GM12878 (cell line): ENCODE data around the gene ACTG1. TPM values are rescaled to one million over a fixed set of nuclear protein-coding genes. Genes with fewer than 3 reads are reported as not detected.
A peak's percentile ranks its signal among the peaks of the same experiment; 100 is the strongest.

Experiments used
- CBX3 ChIP-seq: fragments of 200-600 bp; sonication (generic); IDR thresholded peaks from 2 replicates; pipeline ENCODE4 v1.6.1; 2016; ENCODE audit warnings: low read depth, borderline replicate concordance
- CBX5 ChIP-seq: sonication (generic); IDR thresholded peaks from 2 replicates; pipeline ENCODE4 v1.6.1; 2016; ENCODE audit warnings: low read depth, moderate library complexity, mild to moderate bottlenecking, inconsistent platforms
- CHD4 ChIP-seq: fragments of 200-600 bp; sonication (generic); IDR thresholded peaks from 2 replicates; pipeline ENCODE4 v1.6.1; 2016; ENCODE audit warnings: mild to moderate bottlenecking
- EZH2 ChIP-seq: IDR thresholded peaks from 2 replicates; pipeline ENCODE4 v1.6.1; 2012; ENCODE audit warnings: low read depth, mild to moderate bottlenecking, control low read depth, inconsistent platforms, low read length, borderline replicate concordance; ENCODE audit not compliant: control insufficient read depth
- HCFC1 ChIP-seq: fragments of 150-350 bp; IDR thresholded peaks from 2 replicates; pipeline ENCODE4 v1.6.1; 2014; ENCODE audit warnings: low read length
- IKZF1 ChIP-seq: fragments of 450-650 bp; conservative IDR thresholded peaks from 2 replicates; pipeline ENCODE4 v1.6.1; 2017; ENCODE audit warnings: antibody characterized with exemption, mild to moderate bottlenecking
- IRF3 ChIP-seq: fragments of 450-650 bp; IDR thresholded peaks from 2 replicates; pipeline ENCODE4 v1.6.1; 2014; ENCODE audit warnings: mild to moderate bottlenecking
- MTA2 ChIP-seq: fragments of 450-650 bp; IDR thresholded peaks from 2 replicates; pipeline ENCODE4 v1.6.1; 2016; ENCODE audit warnings: low read depth, mild to moderate bottlenecking, moderate library complexity
- PAX5 ChIP-seq: IDR thresholded peaks from 2 replicates; pipeline ENCODE4 v1.6.1; 2011; ENCODE audit warnings: low read depth, low read length, borderline replicate concordance
- PKNOX1 ChIP-seq: fragments of 450-650 bp; IDR thresholded peaks from 2 replicates; pipeline ENCODE4 v1.6.1; 2016; ENCODE audit warnings: mild to moderate bottlenecking
- TCF12 ChIP-seq: IDR thresholded peaks from 2 replicates; pipeline ENCODE4 v1.6.1; 2011; ENCODE audit warnings: low read depth, mild to moderate bottlenecking, low read length
- TCF3 ChIP-seq: IDR thresholded peaks from 2 replicates; pipeline ENCODE4 v1.6.1; 2012; ENCODE audit warnings: low read depth, mild to moderate bottlenecking, low read length, borderline replicate concordance; ENCODE audit not compliant: insufficient read depth
- TCF7 ChIP-seq: IDR thresholded peaks from 2 replicates; pipeline ENCODE4 v1.6.1; 2014; ENCODE audit warnings: antibody characterized with exemption, borderline replicate concordance
- WRNIP1 ChIP-seq: IDR thresholded peaks from 2 replicates; pipeline ENCODE4 v1.6.1; 2011; ENCODE audit warnings: low read depth, low read length, improper control_type of control experiment, borderline replicate concordance
- YY1 ChIP-seq: IDR thresholded peaks from 2 replicates; pipeline ENCODE4 v1.6.1; 2011; ENCODE audit warnings: low read depth, mild to moderate bottlenecking, low read length
- ZSCAN29 ChIP-seq: fragments of 450-650 bp; IDR thresholded peaks from 2 replicates; pipeline ENCODE4 v1.6.1; 2017; ENCODE audit warnings: mild to moderate bottlenecking, moderate library complexity
- ZZZ3 ChIP-seq: IDR thresholded peaks from 2 replicates; pipeline ENCODE4 v1.6.1; 2011; ENCODE audit warnings: low read depth; ENCODE audit not compliant: control insufficient read depth, insufficient read length
- polyA plus RNA-seq, 11 experiments: library from polyadenylated mRNA; depleted of rRNA in 4 of 11; unstranded in 6 of 11; stranded (reverse) in 5 of 11; fragments of >200 nt; fragmentation: Nextera tagmentation in 4 of 11; fragmentation: Illumina TruSeq in 1 of 11; extraction: Ambion mirVana in 4 of 11; extraction: Trizol in 1 of 11; gene quantifications; 1 replicate in 1 of 11; 2 replicates in 10 of 11; pipeline versions ENCODE4 v1.2.1 to v1.2.3, GENCODE V29; 2011 to 2016; ENCODE audit warnings: inconsistent platforms in 2 of 11, missing spikeins in 2 of 11, low read depth in 1 of 11
- total RNA-seq, 4 experiments: library from RNA; depleted of rRNA in 3 of 4; stranded (reverse); fragments of >200 nt in 3 of 4; fragmentation: Illumina TruSeq in 1 of 4; extraction: Trizol in 1 of 4; gene quantifications; 2 replicates each; pipeline versions ENCODE4 v1.2.1 to v1.2.3, GENCODE V29; 2013 to 2021
- TF ChIP-seq, protein P1 (sequence below): fragments of 450-650 bp; IDR thresholded peaks from 2 replicates; pipeline ENCODE4 v1.6.1; 2017; ENCODE audit warnings: borderline replicate concordance
- TF ChIP-seq, protein P2 (sequence below), 3 experiments: IDR thresholded peaks in 2 of 3; conservative IDR thresholded peaks in 1 of 3; 2 replicates each; pipeline ENCODE4 v1.5.1; 2011; ENCODE audit warnings: low read depth in 3 of 3, low read length in 3 of 3, mild to moderate bottlenecking in 3 of 3, control low read depth in 2 of 3, moderate library complexity in 2 of 3, inconsistent platforms in 1 of 3, mixed read lengths in 1 of 3; ENCODE audit not compliant: control insufficient read depth in 2 of 3, insufficient read depth in 1 of 3; ENCODE audit errors: extremely low read depth in 1 of 3
- TF ChIP-seq, protein P3 (sequence below): fragments of 450-650 bp; IDR thresholded peaks from 2 replicates; pipeline ENCODE4 v1.6.1; 2017; ENCODE audit warnings: mild to moderate bottlenecking
- TF ChIP-seq, protein P4 (sequence below): fragments of 450-650 bp; IDR thresholded peaks from 2 replicates; pipeline ENCODE4 v1.6.1; 2016; ENCODE audit warnings: mild to moderate bottlenecking

The ACTG1 gene
- total and polyA plus RNA-seq, 10 of the 15 experiments (the other 5 are each of a cell fraction or from before 2014, with no cell fraction given) = 810 to 6,105 (median 3,650) TPM

- TF ChIP-seq PAX5 (0 out of 2 replicates have a peak, but pooled peaks have one; percentile 31), YY1 (peak; percentile 89), MTA2 (no peak), WRNIP1 (no peak), EZH2 (no peak), IKZF1 (peak; percentile 64; the same call in 1 of the 2 replicates), PKNOX1 (no peak), TCF7 (no peak), TCF12 (peak; percentile 53; the same call in 1 of the 2 replicates), CBX5 (no peak), CBX3 (no peak), HCFC1 (no peak; the same call in 1 of the 2 replicates), IRF3 (no peak), ZSCAN29 (no peak), ZZZ3 (no peak), TCF3 (0 out of 2 replicates have a peak, but pooled peaks have one; percentile 16), CHD4 (no peak)
- TF ChIP-seq, protein P1, sequence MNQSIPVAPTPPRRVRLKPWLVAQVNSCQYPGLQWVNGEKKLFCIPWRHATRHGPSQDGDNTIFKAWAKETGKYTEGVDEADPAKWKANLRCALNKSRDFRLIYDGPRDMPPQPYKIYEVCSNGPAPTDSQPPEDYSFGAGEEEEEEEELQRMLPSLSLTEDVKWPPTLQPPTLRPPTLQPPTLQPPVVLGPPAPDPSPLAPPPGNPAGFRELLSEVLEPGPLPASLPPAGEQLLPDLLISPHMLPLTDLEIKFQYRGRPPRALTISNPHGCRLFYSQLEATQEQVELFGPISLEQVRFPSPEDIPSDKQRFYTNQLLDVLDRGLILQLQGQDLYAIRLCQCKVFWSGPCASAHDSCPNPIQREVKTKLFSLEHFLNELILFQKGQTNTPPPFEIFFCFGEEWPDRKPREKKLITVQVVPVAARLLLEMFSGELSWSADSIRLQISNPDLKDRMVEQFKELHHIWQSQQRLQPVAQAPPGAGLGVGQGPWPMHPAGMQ = no peak
- TF ChIP-seq, protein P2, sequence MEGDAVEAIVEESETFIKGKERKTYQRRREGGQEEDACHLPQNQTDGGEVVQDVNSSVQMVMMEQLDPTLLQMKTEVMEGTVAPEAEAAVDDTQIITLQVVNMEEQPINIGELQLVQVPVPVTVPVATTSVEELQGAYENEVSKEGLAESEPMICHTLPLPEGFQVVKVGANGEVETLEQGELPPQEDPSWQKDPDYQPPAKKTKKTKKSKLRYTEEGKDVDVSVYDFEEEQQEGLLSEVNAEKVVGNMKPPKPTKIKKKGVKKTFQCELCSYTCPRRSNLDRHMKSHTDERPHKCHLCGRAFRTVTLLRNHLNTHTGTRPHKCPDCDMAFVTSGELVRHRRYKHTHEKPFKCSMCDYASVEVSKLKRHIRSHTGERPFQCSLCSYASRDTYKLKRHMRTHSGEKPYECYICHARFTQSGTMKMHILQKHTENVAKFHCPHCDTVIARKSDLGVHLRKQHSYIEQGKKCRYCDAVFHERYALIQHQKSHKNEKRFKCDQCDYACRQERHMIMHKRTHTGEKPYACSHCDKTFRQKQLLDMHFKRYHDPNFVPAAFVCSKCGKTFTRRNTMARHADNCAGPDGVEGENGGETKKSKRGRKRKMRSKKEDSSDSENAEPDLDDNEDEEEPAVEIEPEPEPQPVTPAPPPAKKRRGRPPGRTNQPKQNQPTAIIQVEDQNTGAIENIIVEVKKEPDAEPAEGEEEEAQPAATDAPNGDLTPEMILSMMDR (IDR thresholded peaks at IDR 0.05 in 2 of 3, conservative IDR thresholded peaks at IDR 0.05 in 1 of 3; ENCODE audit: control insufficient read depth in 2 of 3, extremely low read depth in 1 of 3, insufficient read depth in 1 of 3, low read depth in 3 of 3, low read length in 3 of 3) = no peak
- TF ChIP-seq, protein P3, sequence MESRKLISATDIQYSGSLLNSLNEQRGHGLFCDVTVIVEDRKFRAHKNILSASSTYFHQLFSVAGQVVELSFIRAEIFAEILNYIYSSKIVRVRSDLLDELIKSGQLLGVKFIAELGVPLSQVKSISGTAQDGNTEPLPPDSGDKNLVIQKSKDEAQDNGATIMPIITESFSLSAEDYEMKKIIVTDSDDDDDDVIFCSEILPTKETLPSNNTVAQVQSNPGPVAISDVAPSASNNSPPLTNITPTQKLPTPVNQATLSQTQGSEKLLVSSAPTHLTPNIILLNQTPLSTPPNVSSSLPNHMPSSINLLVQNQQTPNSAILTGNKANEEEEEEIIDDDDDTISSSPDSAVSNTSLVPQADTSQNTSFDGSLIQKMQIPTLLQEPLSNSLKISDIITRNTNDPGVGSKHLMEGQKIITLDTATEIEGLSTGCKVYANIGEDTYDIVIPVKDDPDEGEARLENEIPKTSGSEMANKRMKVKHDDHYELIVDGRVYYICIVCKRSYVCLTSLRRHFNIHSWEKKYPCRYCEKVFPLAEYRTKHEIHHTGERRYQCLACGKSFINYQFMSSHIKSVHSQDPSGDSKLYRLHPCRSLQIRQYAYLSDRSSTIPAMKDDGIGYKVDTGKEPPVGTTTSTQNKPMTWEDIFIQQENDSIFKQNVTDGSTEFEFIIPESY = peak; percentile 18; the same call in 1 of the 2 replicates
- TF ChIP-seq, protein P4, sequence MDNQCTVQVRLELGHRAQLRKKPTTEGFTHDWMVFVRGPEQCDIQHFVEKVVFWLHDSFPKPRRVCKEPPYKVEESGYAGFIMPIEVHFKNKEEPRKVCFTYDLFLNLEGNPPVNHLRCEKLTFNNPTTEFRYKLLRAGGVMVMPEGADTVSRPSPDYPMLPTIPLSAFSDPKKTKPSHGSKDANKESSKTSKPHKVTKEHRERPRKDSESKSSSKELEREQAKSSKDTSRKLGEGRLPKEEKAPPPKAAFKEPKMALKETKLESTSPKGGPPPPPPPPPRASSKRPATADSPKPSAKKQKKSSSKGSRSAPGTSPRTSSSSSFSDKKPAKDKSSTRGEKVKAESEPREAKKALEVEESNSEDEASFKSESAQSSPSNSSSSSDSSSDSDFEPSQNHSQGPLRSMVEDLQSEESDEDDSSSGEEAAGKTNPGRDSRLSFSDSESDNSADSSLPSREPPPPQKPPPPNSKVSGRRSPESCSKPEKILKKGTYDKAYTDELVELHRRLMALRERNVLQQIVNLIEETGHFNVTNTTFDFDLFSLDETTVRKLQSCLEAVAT = no peak
Measured at GRCh38 chr17:81514739-81515529, 2.3 kb upstream of the ACTG1 start (continued).
